D721Med (cell line): ENCODE results near the gene CAPSL.
"Not testable (repeated sequence)": the region's sequence is repeated elsewhere in the genome, so short reads cannot be mapped to it uniquely, and the experiment has no call there.

Experiments
- DNase-seq: peaks from one replicate; pipeline ENCODE4 v3.0.0; 2011; ENCODE audit warnings: low spot score; ENCODE audit not compliant: insufficient read length
- FAIRE-seq: peaks from 2 replicates; lab custom pipeline; 2011; peaks lifted over from hg19 to GRCh38; lab: Jason Lieb, UNC
- TF ChIP-seq, protein P1 (sequence below): IDR thresholded peaks from 2 replicates; pipeline ENCODE4 v1.5.1; 2012; ENCODE audit warnings: mild to moderate bottlenecking, control low read depth; ENCODE audit not compliant: insufficient read depth; ENCODE audit errors: missing control alignments

The CAPSL gene

DNA sequence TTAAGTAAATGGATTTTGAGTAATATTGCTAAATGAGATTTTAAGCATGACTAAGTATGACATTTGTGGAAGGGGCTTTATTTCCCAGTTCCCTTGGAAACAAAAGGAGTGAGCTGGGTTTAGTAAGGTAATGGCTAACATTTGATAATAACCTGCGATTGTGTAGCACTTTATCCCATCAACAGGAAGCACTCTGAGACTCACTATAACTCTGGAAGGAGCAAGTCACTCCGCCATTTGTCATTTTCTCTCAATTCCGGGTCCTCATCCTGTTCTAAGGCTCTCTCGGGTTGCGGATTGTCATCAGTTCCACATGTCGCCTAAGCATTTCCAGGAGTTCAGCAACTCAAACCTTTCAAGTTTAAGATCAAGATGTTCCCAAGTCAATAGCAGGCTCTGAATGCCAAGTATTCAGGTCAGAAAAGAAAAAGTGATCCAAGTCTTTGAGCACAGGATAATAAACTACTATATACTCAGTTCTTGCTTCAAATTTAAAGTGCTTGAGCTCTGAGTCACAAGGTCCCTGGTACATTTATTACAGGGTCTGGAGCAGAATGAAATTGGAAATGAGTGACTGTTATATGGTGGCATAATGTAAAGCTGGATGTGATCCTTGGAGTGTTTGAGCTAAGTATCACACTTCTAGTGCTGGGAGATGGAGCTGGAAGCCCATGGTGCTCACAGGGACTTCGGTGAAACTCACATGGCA, 39.3 kb downstream of the CAPSL start:
- FAIRE-seq (no peak), DNase-seq (no peak)
- TF ChIP-seq, protein P1, sequence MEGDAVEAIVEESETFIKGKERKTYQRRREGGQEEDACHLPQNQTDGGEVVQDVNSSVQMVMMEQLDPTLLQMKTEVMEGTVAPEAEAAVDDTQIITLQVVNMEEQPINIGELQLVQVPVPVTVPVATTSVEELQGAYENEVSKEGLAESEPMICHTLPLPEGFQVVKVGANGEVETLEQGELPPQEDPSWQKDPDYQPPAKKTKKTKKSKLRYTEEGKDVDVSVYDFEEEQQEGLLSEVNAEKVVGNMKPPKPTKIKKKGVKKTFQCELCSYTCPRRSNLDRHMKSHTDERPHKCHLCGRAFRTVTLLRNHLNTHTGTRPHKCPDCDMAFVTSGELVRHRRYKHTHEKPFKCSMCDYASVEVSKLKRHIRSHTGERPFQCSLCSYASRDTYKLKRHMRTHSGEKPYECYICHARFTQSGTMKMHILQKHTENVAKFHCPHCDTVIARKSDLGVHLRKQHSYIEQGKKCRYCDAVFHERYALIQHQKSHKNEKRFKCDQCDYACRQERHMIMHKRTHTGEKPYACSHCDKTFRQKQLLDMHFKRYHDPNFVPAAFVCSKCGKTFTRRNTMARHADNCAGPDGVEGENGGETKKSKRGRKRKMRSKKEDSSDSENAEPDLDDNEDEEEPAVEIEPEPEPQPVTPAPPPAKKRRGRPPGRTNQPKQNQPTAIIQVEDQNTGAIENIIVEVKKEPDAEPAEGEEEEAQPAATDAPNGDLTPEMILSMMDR, result no peak

DNA sequence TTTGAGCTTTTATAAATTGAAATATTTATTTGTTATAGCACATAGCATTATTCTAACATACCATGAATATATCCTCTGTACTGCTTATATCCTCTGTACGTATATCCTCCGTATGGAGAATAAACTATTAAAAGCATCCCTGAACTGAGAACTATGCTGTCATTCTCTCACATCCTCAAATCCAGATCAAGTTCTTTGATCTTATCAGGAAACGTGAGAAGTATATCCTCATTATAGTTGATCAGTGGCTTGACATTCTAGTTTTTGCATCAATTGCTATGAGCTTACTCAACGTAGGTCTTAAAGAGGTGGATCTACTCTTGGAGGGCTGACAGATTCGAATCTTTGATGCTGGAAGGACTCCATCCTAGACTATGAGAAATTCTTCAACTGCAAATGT, 44.3 kb downstream of the CAPSL start:
- FAIRE-seq (no peak), DNase-seq (no peak)
- TF ChIP-seq, protein P1, result no peak

DNA sequence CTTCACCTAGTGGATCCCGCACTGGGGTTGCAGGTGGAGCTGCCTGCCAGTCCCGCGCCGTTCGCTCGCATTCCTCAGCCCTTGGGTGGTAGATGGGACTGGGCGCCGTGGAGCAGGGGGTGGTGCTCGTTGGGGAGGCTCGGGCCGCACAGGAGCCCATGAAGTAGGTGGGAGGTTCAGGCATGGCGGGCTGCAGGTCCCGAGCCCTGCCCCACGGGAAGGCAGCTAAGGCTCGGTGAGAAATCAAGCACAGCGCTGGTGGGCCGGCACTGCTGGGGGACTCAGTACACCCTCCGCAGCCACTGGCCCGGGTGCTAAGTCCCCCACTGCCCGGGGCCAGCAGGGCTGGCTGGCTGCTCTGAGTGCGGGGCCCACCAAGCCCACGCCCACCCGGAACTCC, 45.6 kb downstream of the CAPSL start:
- FAIRE-seq, DNase-seq: not testable (repeated sequence)

- FAIRE-seq (no peak), DNase-seq (no peak)
- TF ChIP-seq, protein P1, result no peak
Observed at GRCh38 chr5:35890021-35891020, 48.1 kb downstream of the CAPSL start.

GRCh38 chr5:35887321-35888100, 50.9 kb downstream of the CAPSL start:
- FAIRE-seq, result no peak
- TF ChIP-seq, protein P1, result no peak
- no peak for DNase-seq

DNA sequence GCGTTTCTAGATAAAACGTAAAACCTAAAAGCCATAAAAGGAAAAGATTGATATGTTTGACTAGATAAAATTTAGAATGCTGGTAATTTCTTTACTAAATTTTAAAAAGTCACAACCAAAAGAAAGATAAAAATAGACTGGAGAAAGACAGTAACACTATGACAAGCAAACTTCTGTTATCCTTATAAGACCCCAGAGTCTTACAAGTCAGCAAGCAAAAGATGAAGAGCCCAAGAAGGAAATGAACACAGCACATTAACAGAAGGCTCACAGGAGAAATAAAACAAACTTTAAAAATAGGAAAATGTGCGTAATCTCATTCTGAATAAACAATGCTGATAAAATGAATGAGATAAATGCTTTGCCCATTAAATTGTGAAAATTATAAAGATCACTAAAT, 52.0 kb downstream of the CAPSL start:
- TF ChIP-seq, protein P1, result no peak
- DNase-seq (no peak), FAIRE-seq (no peak)

DNA sequence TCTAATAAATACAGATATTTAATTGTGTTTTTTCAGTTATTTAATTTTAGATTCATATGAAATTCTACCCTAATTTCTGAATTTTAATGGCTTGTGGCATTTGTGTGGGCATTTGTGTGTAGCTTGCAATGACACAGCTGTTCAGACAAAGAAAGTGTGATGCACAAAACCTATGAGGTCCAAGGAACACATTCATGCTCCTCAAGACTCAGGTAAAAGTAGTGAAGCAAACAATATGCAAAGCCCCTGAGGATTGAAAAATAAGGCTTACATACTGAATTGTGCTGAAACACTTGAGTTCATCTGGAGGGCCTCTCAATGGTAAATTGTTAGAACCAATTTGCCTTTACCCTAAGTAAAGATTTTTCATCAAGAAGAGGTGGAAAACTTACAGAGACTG, 53.6 kb downstream of the CAPSL start:
- DNase-seq (no peak), FAIRE-seq (no peak)
- TF ChIP-seq, protein P1, result no peak
